Measurements from ENCODE around the gene PHF24. TPM values are rescaled to one million over a fixed set of nuclear protein-coding genes. Genes with fewer than 3 reads are reported as not detected.
A peak's percentile ranks its signal among the peaks of the same experiment; 100 is the strongest.

Gene PHF24
- total and polyA plus RNA-seq, 2 of the 13 experiments (the other 11 are each of a cell fraction or from before 2014, with no cell fraction given), result 0.05 TPM; not detected in 1

- no peak for TF ChIP-seq CHD2 (IDR thresholded peaks at IDR 0.05; ENCODE audit: low read depth, low read length)
- TF ChIP-seq ZMAT3 (CRISPR knock-in tag; conservative IDR thresholded peaks at IDR 0.05), result no peak
- no peak for TF ChIP-seq ZNF784 (CRISPR knock-in tag; IDR thresholded peaks at IDR 0.05; ENCODE audit: borderline replicate concordance)
- no peak for TF ChIP-seq HNF4G (IDR thresholded peaks at IDR 0.05; ENCODE audit: borderline replicate concordance, low read depth, low read length)
- no peak for TF ChIP-seq HNF4G (CRISPR knock-in tag; IDR thresholded peaks at IDR 0.05; ENCODE audit: borderline replicate concordance, low read depth)
- TF ChIP-seq ZNF576 (CRISPR knock-in tag; IDR thresholded peaks at IDR 0.05), result no peak
- no peak for TF ChIP-seq ZBTB4 (CRISPR knock-in tag; IDR thresholded peaks at IDR 0.05; ENCODE audit: borderline replicate concordance)
- no peak for TF ChIP-seq FOXC1 (CRISPR knock-in tag; IDR thresholded peaks at IDR 0.05; ENCODE audit: borderline replicate concordance)
- no peak for TF ChIP-seq ZNF382 (CRISPR knock-in tag; IDR thresholded peaks at IDR 0.05; ENCODE audit: borderline replicate concordance)
- TF ChIP-seq NRL (CRISPR knock-in tag; IDR thresholded peaks at IDR 0.05; ENCODE audit: borderline replicate concordance), result no peak
- TF ChIP-seq THRA (CRISPR knock-in tag; IDR thresholded peaks at IDR 0.05; ENCODE audit: borderline replicate concordance), result peak; percentile 81; the same call in 1 of the 2 replicates
- no peak for TF ChIP-seq BCL6 (CRISPR knock-in tag; IDR thresholded peaks at IDR 0.05)
- no peak for TF ChIP-seq ZNF597 (CRISPR knock-in tag; IDR thresholded peaks at IDR 0.05)
- TF ChIP-seq SOX6 (IDR thresholded peaks at IDR 0.05), result no peak
- TF ChIP-seq SOX6 (CRISPR knock-in tag; IDR thresholded peaks at IDR 0.05), result 0 out of 2 replicates have a peak, but pooled peaks have one; percentile 14
- no peak for TF ChIP-seq ARNT2 (CRISPR knock-in tag; IDR thresholded peaks at IDR 0.05; ENCODE audit: low read depth)
- no peak for TF ChIP-seq ZBTB20 (CRISPR knock-in tag; IDR thresholded peaks at IDR 0.05; ENCODE audit: borderline replicate concordance, low read depth)
- TF ChIP-seq TRIM22 (IDR thresholded peaks at IDR 0.05), result no peak
- no peak for TF ChIP-seq ZBTB21 (CRISPR knock-in tag; IDR thresholded peaks at IDR 0.05)
- TF ChIP-seq ZNF274 (CRISPR knock-in tag; IDR thresholded peaks at IDR 0.05), result no peak
- TF ChIP-seq CEBPB (IDR thresholded peaks at IDR 0.05; ENCODE audit: borderline replicate concordance, low read depth, low read length), result peak; percentile 70; the same call in 1 of the 2 replicates
Observed at GRCh38 chr9:34994900-34995669, 37.0 kb downstream of the PHF24 start (continued).
